HEK293 (cell line): Measurements from ENCODE around the gene EGR2.

Source experiments
- CTCF ChIP-seq: fragments of 450-650 bp; formaldehyde crosslinking; IDR thresholded peaks from 2 replicates; pipeline ENCODE4 v1.5.1; 2016; ENCODE audit warnings: missing biosample characterization, missing genetic modification characterization
- TCF7L2 ChIP-seq: IDR thresholded peaks from 2 replicates; pipeline ENCODE4 v1.6.1; 2011; ENCODE audit warnings: low read depth, mild to moderate bottlenecking, inconsistent platforms, low read length, moderate library complexity, borderline replicate concordance
- ZNF23 ChIP-seq: fragments of 450-650 bp; formaldehyde crosslinking; IDR thresholded peaks from 2 replicates; pipeline ENCODE4 v1.5.1; 2016; ENCODE audit warnings: missing biosample characterization, missing genetic modification characterization, borderline replicate concordance
- ZNF37A ChIP-seq: fragments of 450-650 bp; IDR thresholded peaks from 2 replicates; pipeline ENCODE4 v1.5.1; 2018; ENCODE audit warnings: missing biosample characterization, missing genetic modification characterization
- ZNF48 ChIP-seq: fragments of 450-650 bp; formaldehyde crosslinking; IDR thresholded peaks from 2 replicates; pipeline ENCODE4 v1.5.1; 2016; ENCODE audit warnings: missing biosample characterization, missing genetic modification characterization
- ZNF549 ChIP-seq: fragments of 450-650 bp; IDR thresholded peaks from 2 replicates; pipeline ENCODE4 v1.5.1; 2018; ENCODE audit warnings: missing biosample characterization, missing genetic modification characterization, mild to moderate bottlenecking, inconsistent platforms, moderate library complexity
- ZNF600 ChIP-seq: fragments of 450-650 bp; formaldehyde crosslinking; IDR thresholded peaks from 2 replicates; pipeline ENCODE4 v1.5.1; 2016; ENCODE audit warnings: missing biosample characterization, missing genetic modification characterization
- ZNF624 ChIP-seq: fragments of 450-650 bp; formaldehyde crosslinking; IDR thresholded peaks from 2 replicates; pipeline ENCODE4 v1.5.1; 2017; ENCODE audit warnings: missing biosample characterization, missing genetic modification characterization

GRCh38 chr10:62769574-62770242 is 46.5 kb downstream of the EGR2 start:
- TF ChIP-seq TCF7L2 (no peak), CTCF (tag by site-specific recombination) (no peak), ZNF48 (tag by site-specific recombination) (no peak), ZNF23 (tag by site-specific recombination) (no peak), ZNF37A (tag by site-specific recombination) (no peak), ZNF549 (no peak), ZNF600 (no peak), ZNF624 (tag by site-specific recombination) (no peak)
